AG04450 (cell line): ENCODE measurements around the gene FXYD1. TPM values are rescaled to one million over a fixed set of nuclear protein-coding genes. Genes with fewer than 3 reads are reported as not detected.

Experiments used
- CTCF ChIA-PET: fragments of 300-600, 350-600 bp; formaldehyde crosslinking; extraction: SDS; loops from one replicate; lab custom pipeline; 2022; ENCODE audit warnings: antibody characterized with exemption, inconsistent platforms; lab: Charles Lee
- POLR2A ChIA-PET: fragments of 350-600 bp; formaldehyde crosslinking; extraction: SDS; loops from one replicate; lab custom pipeline; 2021; ENCODE audit warnings: antibody characterized with exemption, inconsistent platforms; lab: Yijun Ruan, JAX
- DNase-seq: peaks from one replicate; pipeline ENCODE4 v3.0.0-alpha.2; 2011; ENCODE audit warnings: low read depth, low spot score
- H3K27ac ChIP-seq: one replicate; pipeline ENCODE4 v1.5.1; 2012; ENCODE audit warnings: low read depth, low read length, control low read depth
- H3K27me3 ChIP-seq: one replicate; pipeline ENCODE4 v1.6.0; 2012; ENCODE audit warnings: low read length; ENCODE audit not compliant: control insufficient read depth, insufficient read depth
- H3K4me3 ChIP-seq: 2 replicates; pipeline ENCODE4 v1.5.1; 2011; ENCODE audit warnings: mild to moderate bottlenecking, low read depth, low read length, control low read depth
- H3K9me3 ChIP-seq: 2 replicates; pipeline ENCODE4 v1.5.1; 2012; ENCODE audit warnings: low read length; ENCODE audit not compliant: control insufficient read depth, insufficient read depth
- polyA plus RNA-seq: library from polyadenylated mRNA; depleted of rRNA; stranded (reverse); fragments of >200 nt; gene quantifications from 2 replicates; pipeline ENCODE4 v1.2.3, GENCODE V29; 2011
- TF ChIP-seq, protein P1 (sequence below): IDR thresholded peaks from 2 replicates; pipeline ENCODE4 v1.5.1; 2011; ENCODE audit warnings: low read depth, low read length, control low read depth, inconsistent platforms

FXYD1 gene
- polyA plus RNA-seq, 1 experiment = 1.3 TPM

DNA sequence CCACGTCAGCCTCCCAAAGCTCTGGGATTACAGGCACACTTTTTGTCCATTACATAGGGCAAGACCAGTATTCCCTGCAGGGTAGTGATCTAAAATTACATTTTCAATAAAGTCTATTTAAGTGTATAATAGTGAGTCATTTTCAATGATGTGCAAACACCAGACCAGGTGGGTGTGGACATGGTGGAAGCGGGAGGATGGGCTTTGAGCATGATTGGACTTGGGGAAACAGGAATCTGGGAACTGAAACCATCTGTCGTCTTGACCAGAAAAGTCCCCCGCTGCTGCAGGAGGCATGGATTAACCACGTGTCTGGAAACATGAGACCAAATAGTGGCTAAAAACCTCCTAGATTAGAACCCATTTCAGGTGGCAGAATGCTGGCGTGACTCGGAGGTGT, 18.1 kb upstream of the FXYD1 start:
- TF ChIP-seq, protein P1, sequence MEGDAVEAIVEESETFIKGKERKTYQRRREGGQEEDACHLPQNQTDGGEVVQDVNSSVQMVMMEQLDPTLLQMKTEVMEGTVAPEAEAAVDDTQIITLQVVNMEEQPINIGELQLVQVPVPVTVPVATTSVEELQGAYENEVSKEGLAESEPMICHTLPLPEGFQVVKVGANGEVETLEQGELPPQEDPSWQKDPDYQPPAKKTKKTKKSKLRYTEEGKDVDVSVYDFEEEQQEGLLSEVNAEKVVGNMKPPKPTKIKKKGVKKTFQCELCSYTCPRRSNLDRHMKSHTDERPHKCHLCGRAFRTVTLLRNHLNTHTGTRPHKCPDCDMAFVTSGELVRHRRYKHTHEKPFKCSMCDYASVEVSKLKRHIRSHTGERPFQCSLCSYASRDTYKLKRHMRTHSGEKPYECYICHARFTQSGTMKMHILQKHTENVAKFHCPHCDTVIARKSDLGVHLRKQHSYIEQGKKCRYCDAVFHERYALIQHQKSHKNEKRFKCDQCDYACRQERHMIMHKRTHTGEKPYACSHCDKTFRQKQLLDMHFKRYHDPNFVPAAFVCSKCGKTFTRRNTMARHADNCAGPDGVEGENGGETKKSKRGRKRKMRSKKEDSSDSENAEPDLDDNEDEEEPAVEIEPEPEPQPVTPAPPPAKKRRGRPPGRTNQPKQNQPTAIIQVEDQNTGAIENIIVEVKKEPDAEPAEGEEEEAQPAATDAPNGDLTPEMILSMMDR = no peak
- Histone ChIP-seq H3K9me3 (no peaks in the 10 kb centered on the region; the same call in 1 of the 2 replicates), H3K27ac (no peak overlapping the region), H3K4me3 (no peak overlapping the region), H3K27me3 (peaks cover 7% of the 10 kb centered on the region)
- ChIA-PET CTCF (interaction anchor here (2.0 kb wide), 1 partner anchor 53 kb away, joined by 7 read pairs; no protein-coding TSS in a partner anchor), POLR2A (no interaction called here)
- DNase-seq = no peak

DNA sequence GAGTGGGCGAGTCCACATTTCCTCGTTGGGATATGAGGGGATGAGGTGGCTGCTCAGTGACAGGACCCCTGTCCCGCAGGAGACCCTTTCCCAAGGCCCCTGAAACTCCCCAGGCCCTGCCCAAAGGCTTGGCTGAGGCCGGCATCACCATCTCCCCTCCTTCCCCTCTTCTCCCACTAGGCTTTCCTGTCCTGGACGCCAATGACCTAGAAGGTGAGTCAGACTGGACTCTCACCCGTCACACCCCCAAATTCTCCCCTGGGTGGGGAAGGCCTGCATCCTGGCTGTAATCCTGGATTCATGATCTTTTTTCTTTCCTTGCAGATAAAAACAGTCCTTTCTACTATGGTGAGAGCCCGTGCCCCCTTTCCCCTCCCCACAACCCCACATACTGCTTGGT, 17.7 kb upstream of the FXYD1 start:
- CTCF ChIA-PET = interaction anchor here (2.0 to 6.3 kb wide), 2 partner anchors 15 to 54 kb away, joined by 7 to 44 read pairs; partner anchors contain the start of gene LGI4
- Histone ChIP-seq H3K4me3 (no peak overlapping the region), H3K27ac (no peak overlapping the region), H3K27me3 (peaks cover 6% of the 10 kb centered on the region), H3K9me3 (no peaks in the 10 kb centered on the region; the same call in 1 of the 2 replicates)
- POLR2A ChIA-PET = no interaction called here
- TF ChIP-seq, protein P1 = no peak
- DNase-seq = no peak

DNA sequence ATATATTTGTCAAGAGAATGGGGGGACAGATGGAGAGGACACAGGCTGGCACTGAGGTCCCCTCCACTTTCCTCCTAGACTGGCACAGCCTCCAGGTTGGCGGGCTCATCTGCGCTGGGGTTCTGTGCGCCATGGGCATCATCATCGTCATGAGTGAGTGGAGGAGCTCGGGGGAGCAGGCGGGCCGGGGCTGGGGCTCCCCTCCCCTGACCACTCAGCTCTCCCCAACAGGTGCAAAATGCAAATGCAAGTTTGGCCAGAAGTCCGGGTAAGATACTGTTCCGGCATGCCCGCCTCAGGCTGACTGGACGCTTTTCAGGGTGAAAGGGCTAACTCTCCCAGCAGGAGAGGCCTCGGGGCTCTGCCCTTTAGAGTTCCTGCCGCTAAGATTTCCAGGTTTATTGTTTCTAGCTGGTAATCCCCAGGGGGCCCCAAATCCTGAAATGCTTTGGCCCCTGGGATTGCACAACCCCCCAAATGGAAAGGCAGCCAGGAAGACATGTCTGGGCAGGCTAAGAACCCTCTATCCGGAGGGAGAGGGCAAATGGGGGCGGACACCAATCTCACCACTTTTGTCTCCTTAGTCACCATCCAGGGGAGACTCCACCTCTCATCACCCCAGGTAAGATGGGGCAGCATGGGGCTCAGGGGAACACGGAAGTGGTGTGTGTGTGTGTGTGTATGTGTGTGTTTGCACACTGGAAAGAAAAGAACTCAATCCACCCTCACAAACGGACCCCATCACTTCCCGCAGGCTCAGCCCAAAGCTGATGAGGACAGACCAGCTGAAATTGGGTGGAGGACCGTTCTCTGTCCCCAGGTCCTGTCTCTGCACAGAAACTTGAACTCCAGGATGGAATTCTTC, 15.7 kb upstream of the FXYD1 start:
- CTCF ChIA-PET = interaction anchor here (1.2 to 6.3 kb wide), 2 partner anchors 8 to 13 kb away, joined by 4 to 44 read pairs; partner anchors contain the start of gene LGI4
- Histone ChIP-seq H3K9me3 (no peaks in the 10 kb centered on the region; the same call in 1 of the 2 replicates), H3K27me3 (peaks cover 7% of the 10 kb centered on the region), H3K27ac (no peak overlapping the region), H3K4me3 (no peak overlapping the region)
- TF ChIP-seq, protein P1 = no peak
- no peak for DNase-seq
- POLR2A ChIA-PET = no interaction called here

DNA sequence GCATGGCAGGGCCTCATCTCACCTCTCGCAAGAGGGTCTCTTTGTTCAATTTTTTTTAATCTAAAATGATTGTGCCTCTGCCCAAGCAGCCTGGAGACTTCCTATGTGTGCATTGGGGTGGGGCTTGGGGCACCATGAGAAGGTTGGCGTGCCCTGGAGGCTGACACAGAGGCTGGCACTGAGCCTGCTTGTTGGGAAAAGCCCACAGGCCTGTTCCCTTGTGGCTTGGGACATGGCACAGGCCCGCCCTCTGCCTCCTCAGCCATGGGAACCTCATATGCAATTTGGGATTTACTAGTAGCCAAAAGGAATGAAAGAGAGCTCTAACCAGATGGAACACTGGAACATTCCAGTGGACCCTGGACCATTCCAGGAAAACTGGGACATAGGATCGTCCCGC, 15.1 kb upstream of the FXYD1 start:
- POLR2A ChIA-PET = no interaction called here
- Histone ChIP-seq H3K27me3 (peaks cover 11% of the 10 kb centered on the region), H3K9me3 (no peaks in the 10 kb centered on the region; the same call in 1 of the 2 replicates), H3K27ac (no peak overlapping the region), H3K4me3 (no peak overlapping the region)
- TF ChIP-seq, protein P1 = no peak
- CTCF ChIA-PET = interaction anchor here (0.6 to 6.3 kb wide), 5 partner anchors 9 to 46 kb away, joined by 3 to 44 read pairs (median 8); partner anchors contain the start of gene LGI4
- no peak for DNase-seq
